Activated naive CD4-positive, alpha-beta T cell treated with anti-CD3 and anti-CD28 coated beads, Interleukin-2, amount 10 ng/mL, durations not matched to agents 7 days and 5 days (primary cell): ENCODE measurements around the gene UBE2R2.
"Not testable (repeated sequence)": the region's sequence is repeated elsewhere in the genome, so short reads cannot be mapped to it uniquely, and the experiment has no call there.

Experiments used
- CTCF ChIA-PET: fragments of 350-600 bp; sonication (Branson Sonifier 250); formaldehyde crosslinking; loops from one replicate; lab custom pipeline; 2021; ENCODE audit warnings: antibody characterized with exemption; lab: Charles Lee
- DNase-seq: peaks from one replicate; pipeline ENCODE4 v3.0.0-alpha.2; 2020
- H3K27ac Mint-ChIP-seq: one replicate; pipeline ENCODE4 v1.8.0; 2021; ENCODE audit warnings: mild to moderate bottlenecking, moderate library complexity, mixed read lengths
- H3K27me3 Mint-ChIP-seq: one replicate; pipeline ENCODE4 v1.8.0; 2021; ENCODE audit warnings: mild to moderate bottlenecking, mixed read lengths
- H3K36me3 Mint-ChIP-seq: one replicate; pipeline ENCODE4 v1.8.0; 2021; ENCODE audit warnings: mixed read lengths
- H3K4me1 Mint-ChIP-seq: one replicate; pipeline ENCODE4 v1.8.0; 2021; ENCODE audit warnings: mixed read lengths
- H3K4me3 Mint-ChIP-seq: one replicate; pipeline ENCODE4 v1.8.0; 2021; ENCODE audit warnings: mild to moderate bottlenecking, moderate library complexity, mixed read lengths
- H3K9me3 Mint-ChIP-seq: one replicate; pipeline ENCODE4 v1.8.0; 2021; ENCODE audit warnings: mixed read lengths

Gene UBE2R2

DNA sequence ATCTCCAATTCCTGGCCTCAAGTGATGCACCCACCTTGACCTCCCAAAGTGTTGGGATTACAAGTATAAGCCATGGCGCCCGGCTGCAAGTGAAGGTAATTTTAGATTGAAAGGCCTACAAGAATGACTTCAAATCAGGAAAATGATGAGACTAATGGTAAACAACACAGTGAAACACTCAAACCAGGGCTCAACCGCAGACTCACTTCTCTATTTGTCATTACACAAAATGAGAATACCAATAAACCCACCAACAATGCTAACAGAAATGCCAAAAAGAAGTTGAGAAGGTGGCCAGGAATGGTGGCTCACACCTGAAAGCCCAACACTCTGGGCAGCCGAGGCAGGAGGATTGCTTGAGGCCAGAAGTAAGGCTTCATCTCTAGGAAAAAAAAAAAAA is 139.6 kb downstream of the UBE2R2 start:
- DNase-seq, result no peak
- Mint-ChIP-seq H3K4me1 (no peaks in the 10 kb centered on the region), H3K27ac (peak overlapping the region; percentile 54), H3K27me3 (no peaks in the 10 kb centered on the region), H3K9me3 (no peaks in the 10 kb centered on the region), H3K36me3 (peaks cover 38% of the 10 kb centered on the region), H3K4me3 (no peak overlapping the region)
- CTCF ChIA-PET, result no interaction called here

DNA sequence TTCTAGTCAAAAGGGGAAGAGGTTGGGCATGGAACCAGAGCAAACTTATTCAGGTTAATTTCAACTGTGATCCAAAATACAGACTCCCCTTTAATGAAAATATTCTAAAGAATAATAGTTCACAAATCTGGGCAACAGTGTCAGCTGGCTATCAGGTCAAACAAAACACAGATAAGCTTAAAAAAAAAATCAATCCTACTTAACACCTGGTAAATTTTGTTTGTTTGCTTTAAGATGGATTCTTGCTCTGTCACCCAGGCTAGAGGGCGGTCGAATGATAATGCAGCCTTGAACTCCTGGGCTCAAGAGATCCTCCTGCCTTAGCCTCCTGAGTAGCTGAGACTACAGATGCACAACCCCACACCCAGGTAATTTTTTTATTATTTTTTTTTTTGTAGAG is 142.8 kb downstream of the UBE2R2 start:
- H3K27me3 Mint-ChIP-seq, result no peaks in the 10 kb centered on the region
- H3K4me1 Mint-ChIP-seq, result no peaks in the 10 kb centered on the region
- CTCF ChIA-PET, result no interaction called here
- H3K4me3 Mint-ChIP-seq, result no peak overlapping the region
- no peak overlapping the region for H3K27ac Mint-ChIP-seq
- DNase-seq, result no peak
- no peaks in the 10 kb centered on the region for H3K9me3 Mint-ChIP-seq
- peaks cover 31% of the 10 kb centered on the region for H3K36me3 Mint-ChIP-seq

DNA sequence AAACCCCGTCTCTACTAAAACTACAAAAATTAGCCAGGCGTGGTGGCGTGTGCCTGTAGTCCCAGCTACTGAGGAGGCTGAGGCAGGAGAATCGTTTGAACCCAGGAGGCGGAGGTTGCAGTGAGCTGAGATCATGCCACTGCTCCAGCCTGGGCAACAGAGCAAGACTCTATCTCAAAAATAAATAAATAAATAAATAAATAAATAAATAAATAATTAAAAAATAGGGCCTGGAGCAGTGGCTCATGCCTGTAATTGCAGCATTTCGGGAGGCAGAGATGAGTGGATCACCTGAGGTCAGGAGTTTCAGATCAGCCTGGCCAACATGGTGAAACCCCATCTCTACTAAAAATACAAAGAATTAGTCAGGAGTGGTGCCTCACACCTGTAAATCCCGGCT is 145.5 kb downstream of the UBE2R2 start:
- H3K4me1 Mint-ChIP-seq, DNase-seq, H3K9me3 Mint-ChIP-seq, H3K27me3 Mint-ChIP-seq, H3K27ac Mint-ChIP-seq, CTCF ChIA-PET, H3K4me3 Mint-ChIP-seq: not testable (repeated sequence)
- H3K36me3 Mint-ChIP-seq, result peaks cover 22% of the 10 kb centered on the region

DNA sequence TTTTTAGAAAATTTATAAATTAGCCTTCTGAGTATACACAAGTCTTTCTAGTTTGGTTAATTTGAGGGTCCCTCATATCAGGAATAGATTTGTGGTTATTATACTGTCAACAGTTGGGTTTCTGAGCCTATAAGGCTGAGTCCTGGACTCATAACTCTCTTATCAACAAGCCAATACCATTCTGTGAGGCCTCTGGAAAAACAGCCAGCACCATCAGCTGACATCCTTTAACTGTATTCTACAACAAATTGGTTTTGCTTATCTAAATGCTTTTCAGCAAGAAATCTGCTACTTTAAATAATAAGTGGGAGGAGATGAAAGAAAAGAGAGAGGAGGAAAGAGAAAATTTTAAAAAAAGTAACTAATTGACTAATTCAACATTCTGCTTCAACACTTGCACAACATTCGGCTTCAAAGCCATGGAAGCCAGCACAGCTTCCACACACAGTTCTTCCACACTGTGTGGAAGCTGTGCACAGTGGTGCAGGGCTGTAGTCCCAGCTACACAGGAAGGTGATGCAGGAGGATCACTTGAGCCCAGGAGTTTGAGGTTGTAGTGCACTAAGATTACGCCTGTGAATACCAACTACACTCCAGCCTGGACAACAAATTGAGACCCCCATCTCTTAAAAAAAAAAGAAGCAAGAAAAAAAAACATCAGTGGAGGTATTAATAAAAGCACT is 147.3 kb downstream of the UBE2R2 start:
- Mint-ChIP-seq H3K4me1 (no peaks in the 10 kb centered on the region), H3K27ac (no peak overlapping the region), H3K4me3 (no peak overlapping the region), H3K27me3 (no peaks in the 10 kb centered on the region), H3K36me3 (peaks cover 27% of the 10 kb centered on the region), H3K9me3 (no peaks in the 10 kb centered on the region)
- no peak for DNase-seq
- CTCF ChIA-PET, result interaction anchor here (0.6 to 0.9 kb wide), 2 partner anchors 53 to 186 kb away, joined by 3 read pairs; no protein-coding TSS in a partner anchor
